NCI-H2107 (cell line): Measurements from ENCODE around the gene HNRNPLL.
"Not testable (repeated sequence)": the region's sequence is repeated elsewhere in the genome, so short reads cannot be mapped to it uniquely, and the experiment has no call there.

Source experiments
- DNase-seq: peaks from one replicate; lab custom pipeline; 2025; lab: John Stamatoyannopoulos, UW

Gene HNRNPLL

GRCh38 chr2:38619458-38620164 is 16.9 kb upstream of the HNRNPLL start:
- no peak for DNase-seq

- no peak for DNase-seq
These were observed 14.6 kb upstream of the HNRNPLL start for GRCh38 chr2:38617301-38617700.

- DNase-seq = no peak
These were observed 12.5 kb upstream of the HNRNPLL start for GRCh38 chr2:38615237-38615636.

- DNase-seq = no peak
These were observed 11.1 kb upstream of the HNRNPLL start for GRCh38 chr2:38613849-38614213.

- DNase-seq = no peak
These were observed 10.6 kb upstream of the HNRNPLL start for GRCh38 chr2:38613126-38613848.

- no peak for DNase-seq
These were observed 8.4 kb upstream of the HNRNPLL start for GRCh38 chr2:38610851-38611801.

- DNase-seq = not testable (repeated sequence)
These were observed 6.5 kb upstream of the HNRNPLL start for GRCh38 chr2:38609246-38609645.

- DNase-seq = no peak
These were observed 6.0 kb upstream of the HNRNPLL start for GRCh38 chr2:38608755-38609154.

GRCh38 chr2:38605298-38605830 is 2.6 kb upstream of the HNRNPLL start:
- DNase-seq = no peak

- peak; percentile 72 for DNase-seq
These were observed 918 bp upstream of the HNRNPLL start for GRCh38 chr2:38603402-38604290.

- DNase-seq = no peak
These were observed 494 bp downstream of the HNRNPLL start for GRCh38 chr2:38602136-38602731.

- DNase-seq = no peak
These were observed 1.1 kb downstream of the HNRNPLL start for GRCh38 chr2:38601463-38602135.

GRCh38 chr2:38600921-38601455 is 1.7 kb downstream of the HNRNPLL start:
- DNase-seq = no peak

GRCh38 chr2:38600242-38600891 is 2.4 kb downstream of the HNRNPLL start:
- no peak for DNase-seq

GRCh38 chr2:38599706-38600105 is 3.0 kb downstream of the HNRNPLL start:
- DNase-seq = no peak

GRCh38 chr2:38598991-38599295 is 3.8 kb downstream of the HNRNPLL start:
- no peak for DNase-seq

- DNase-seq = no peak
These were observed 4.3 kb downstream of the HNRNPLL start for GRCh38 chr2:38598200-38598990.

GRCh38 chr2:38597115-38597514 is 5.6 kb downstream of the HNRNPLL start:
- no peak for DNase-seq

- DNase-seq = no peak
These were observed 6.5 kb downstream of the HNRNPLL start for GRCh38 chr2:38596229-38596628.
